Measurements from ENCODE around the gene CHST11. TPM values are rescaled to one million over a fixed set of nuclear protein-coding genes. Genes with fewer than 3 reads are reported as not detected.

CHST11 gene
- total and polyA plus RNA-seq, 2 of the 4 experiments (the other 2 are of a cell fraction) = 1.4 to 2.7 TPM

- dilution Hi-C loops (cut with HindIII; ENCODE audit: low sequenced_read_pairs, unreplicated experiment) = no loop called here
- no peak overlapping the region for H3K23ac ChIP-seq (ENCODE audit: low read depth, low read length)
- no peak overlapping the region for H3K4ac ChIP-seq (ENCODE audit: low read depth, low read length)
- no peak overlapping the region for H4K8ac ChIP-seq (ENCODE audit: low read depth in 2 of 2, low read length in 2 of 2)
- no peaks in the 10 kb centered on the region for H3K36me3 ChIP-seq (ENCODE audit: control insufficient read depth, insufficient read depth, low read length)
- no peak overlapping the region for H3K18ac ChIP-seq (ENCODE audit: low read depth, low read length)
- no peaks in the 10 kb centered on the region for H3K9me1 ChIP-seq (ENCODE audit: insufficient read depth, low read length)
- TF ChIP-seq BHLHE40 (IDR thresholded peaks at IDR 0.05; ENCODE audit: low read depth, low read length) = no peak
- TF ChIP-seq MAZ (IDR thresholded peaks at IDR 0.05; ENCODE audit: borderline replicate concordance, low read depth, low read length) = no peak
- TF ChIP-seq RAD21 (IDR thresholded peaks at IDR 0.05; ENCODE audit: low read length) = no peak
- TF ChIP-seq CHD1 (IDR thresholded peaks at IDR 0.05; ENCODE audit: low read depth, low read length) = no peak
- no peak for TF ChIP-seq MXI1 (IDR thresholded peaks at IDR 0.05; ENCODE audit: borderline replicate concordance, low read depth, low read length)
- TF ChIP-seq MAFK (IDR thresholded peaks at IDR 0.05; ENCODE audit: low read depth, low read length) = no peak
- no peak for TF ChIP-seq SMC3 (IDR thresholded peaks at IDR 0.05; ENCODE audit: low read depth, low read length)
- TF ChIP-seq ELK1 (IDR thresholded peaks at IDR 0.05; ENCODE audit: borderline replicate concordance, low read depth, low read length) = no peak
- TF ChIP-seq CEBPB (IDR thresholded peaks at IDR 0.05; ENCODE audit: low read depth, low read length) = no peak
- TF ChIP-seq RCOR1 (IDR thresholded peaks at IDR 0.05; ENCODE audit: insufficient replicate concordance, low read length) = no peak
- H2AFZ ChIP-seq (replicated peaks; ENCODE audit: low read length, poor library complexity) = no peak overlapping the region
- H3K79me1 ChIP-seq (ENCODE audit: low read depth in 1 of 2, low read length in 2 of 2) = no peaks in the 10 kb centered on the region
- ChIA-PET POLR2A (ENCODE audit: unreplicated experiment) (no interaction called here), CTCF (no interaction called here)
- H3K4me1 ChIP-seq (ENCODE audit: control insufficient read depth, insufficient read depth, low read length) = no peaks in the 10 kb centered on the region
- H3K4me2 ChIP-seq (ENCODE audit: low read depth, low read length) = no peak overlapping the region
- no peak overlapping the region for H2BK20ac ChIP-seq (ENCODE audit: low read depth, low read length)
- H3K56ac ChIP-seq (ENCODE audit: extremely low read depth, insufficient read depth, low read length) = no peak overlapping the region
- no peak overlapping the region for H2AK9ac ChIP-seq (replicated peaks; ENCODE audit: low read depth, low read length, poor library complexity)
- H2BK120ac ChIP-seq (ENCODE audit: low read depth, low read length) = no peak overlapping the region
- H3K14ac ChIP-seq (replicated peaks; ENCODE audit: low read depth, low read length) = no peak overlapping the region
- ATAC-seq (ENCODE audit: low read depth) = no peak
- peaks cover 8% of the 10 kb centered on the region for H3K27me3 ChIP-seq (ENCODE audit: control insufficient read depth, insufficient read depth, low read length)
- H2BK5ac ChIP-seq (ENCODE audit: low read depth, low read length, poor library complexity, severe bottlenecking) = no peak overlapping the region
- no TSS peak for BruUV-seq (replicated peaks)
- intact Hi-C loops (cut with micrococcal nuclease) = no loop called here
- no peak overlapping the region for H2BK15ac ChIP-seq (ENCODE audit: low read depth, low read length)
- H4K5ac ChIP-seq (ENCODE audit: low read depth, low read length) = no peak overlapping the region
- no peak overlapping the region for H3K9ac ChIP-seq (ENCODE audit: low read depth, low read length)
- no peaks in the 10 kb centered on the region for H3K9me3 ChIP-seq (ENCODE audit: control insufficient read depth, insufficient read depth, low read length)
- H4K91ac ChIP-seq (ENCODE audit: insufficient read depth, low read depth, low read length) = no peak overlapping the region
- no peak overlapping the region for H3K4me3 ChIP-seq (ENCODE audit: insufficient read depth, low read depth, low read length)
- in situ Hi-C loops (cut with MboI; ENCODE audit: low sequenced_read_pairs) = no loop called here
- no peaks in the 10 kb centered on the region for H4K20me1 ChIP-seq (ENCODE audit: insufficient read depth, low read length)
- 71% methylated on average over 3 of the region's 9 CpGs; no CpG with 5 or more reads in 1 of the 2 experiments for WGBS, 2 experiments (ENCODE audit: extremely low coverage in 2 of 2, insufficient read length in 1 of 2)
- H3K27ac ChIP-seq (ENCODE audit: insufficient read depth, low read length) = no peak overlapping the region
- no peak overlapping the region for H2AK5ac ChIP-seq (ENCODE audit: low read depth, low read length)
- no peak for DNase-seq
Measured at GRCh38 chr12:104514092-104514810, 57.5 kb downstream of the CHST11 start.
